HG03354 (cell line): ENCODE measurements around the gene PLXNB1.

Experiments
- ATAC-seq: cut with Tn5 transposase; IDR thresholded peaks from one replicate; pipeline ENCODE4 v1.9.1; 2021; ENCODE audit warnings: mild to moderate bottlenecking; ENCODE audit not compliant: unreplicated experiment, poor library complexity, severe bottlenecking

The PLXNB1 gene

GRCh38 chr3:48397767-48398681 lies 31.9 kb downstream of the PLXNB1 start:
- no peak for ATAC-seq

GRCh38 chr3:48395714-48396113 lies 34.2 kb downstream of the PLXNB1 start:
- no peak for ATAC-seq

DNA sequence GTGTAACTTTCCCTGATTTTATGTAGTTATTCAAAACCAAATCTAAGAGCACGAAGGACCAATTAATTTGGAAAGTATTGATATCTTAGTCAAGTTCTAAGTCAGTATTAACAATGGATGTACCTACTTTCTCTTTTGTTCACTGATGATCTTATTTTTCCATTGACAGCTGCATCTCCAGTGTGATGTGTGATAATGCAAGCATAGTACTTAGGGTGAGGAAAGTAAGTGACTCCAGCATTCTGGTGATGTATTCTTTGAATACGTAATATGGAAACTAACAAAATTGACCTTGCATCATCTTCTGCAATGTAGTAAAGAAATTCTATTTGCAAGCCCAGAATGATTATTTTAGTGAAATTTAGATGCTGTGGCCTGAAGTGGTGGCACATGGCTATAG lies 35.5 kb downstream of the PLXNB1 start:
- no peak for ATAC-seq

- ATAC-seq, result no peak
Measured at GRCh38 chr3:48388966-48389365, 40.9 kb downstream of the PLXNB1 start.

DNA sequence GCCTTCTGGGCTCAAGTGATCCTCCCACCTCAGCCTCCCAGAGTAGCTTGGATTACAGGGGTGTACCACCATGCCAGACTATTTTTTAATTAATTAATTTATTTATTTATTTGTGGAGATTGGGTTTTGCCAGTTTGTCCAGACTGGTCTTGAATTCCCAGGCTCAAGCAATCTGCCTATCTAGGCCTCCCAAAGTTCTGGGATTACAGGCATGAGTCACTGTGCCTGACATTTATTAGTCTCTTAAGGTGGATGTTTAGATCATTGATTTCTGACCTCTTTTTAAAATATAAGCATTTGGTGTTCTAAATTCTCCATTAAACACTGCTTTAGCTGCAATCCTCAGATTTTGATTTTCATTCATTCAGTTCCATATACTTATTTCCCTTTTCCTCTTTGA lies 42.3 kb downstream of the PLXNB1 start:
- no peak for ATAC-seq

DNA sequence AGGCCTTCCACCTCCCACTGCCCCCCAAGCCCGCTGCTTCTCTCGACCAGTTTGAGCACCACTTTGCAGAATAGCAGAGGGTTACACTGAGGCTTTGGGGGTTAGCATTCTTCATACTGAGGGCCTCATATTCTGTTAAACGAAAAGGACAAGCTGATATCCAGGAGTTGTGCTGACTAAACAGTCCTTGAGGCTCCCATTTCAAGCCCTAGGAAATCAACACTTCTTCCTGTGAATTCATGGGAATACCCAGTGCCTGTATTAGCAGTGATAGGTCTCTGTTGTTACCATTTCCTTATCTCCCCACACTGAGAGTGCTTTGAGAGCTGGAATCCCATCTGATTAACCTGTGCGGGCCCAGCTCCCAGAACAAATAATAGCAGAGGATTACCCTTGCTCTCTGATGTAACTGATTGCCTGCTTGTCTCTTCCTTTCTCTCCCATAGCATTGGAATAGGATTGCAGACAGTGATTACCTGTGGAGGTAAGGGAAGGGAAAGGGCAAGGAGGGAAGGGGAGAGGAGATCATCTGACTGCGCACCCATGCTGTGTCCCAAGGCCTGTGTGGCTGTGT lies 56.9 kb downstream of the PLXNB1 start:
- ATAC-seq, result no peak

GRCh38 chr3:48372377-48372770 lies 57.5 kb downstream of the PLXNB1 start:
- no peak for ATAC-seq

DNA sequence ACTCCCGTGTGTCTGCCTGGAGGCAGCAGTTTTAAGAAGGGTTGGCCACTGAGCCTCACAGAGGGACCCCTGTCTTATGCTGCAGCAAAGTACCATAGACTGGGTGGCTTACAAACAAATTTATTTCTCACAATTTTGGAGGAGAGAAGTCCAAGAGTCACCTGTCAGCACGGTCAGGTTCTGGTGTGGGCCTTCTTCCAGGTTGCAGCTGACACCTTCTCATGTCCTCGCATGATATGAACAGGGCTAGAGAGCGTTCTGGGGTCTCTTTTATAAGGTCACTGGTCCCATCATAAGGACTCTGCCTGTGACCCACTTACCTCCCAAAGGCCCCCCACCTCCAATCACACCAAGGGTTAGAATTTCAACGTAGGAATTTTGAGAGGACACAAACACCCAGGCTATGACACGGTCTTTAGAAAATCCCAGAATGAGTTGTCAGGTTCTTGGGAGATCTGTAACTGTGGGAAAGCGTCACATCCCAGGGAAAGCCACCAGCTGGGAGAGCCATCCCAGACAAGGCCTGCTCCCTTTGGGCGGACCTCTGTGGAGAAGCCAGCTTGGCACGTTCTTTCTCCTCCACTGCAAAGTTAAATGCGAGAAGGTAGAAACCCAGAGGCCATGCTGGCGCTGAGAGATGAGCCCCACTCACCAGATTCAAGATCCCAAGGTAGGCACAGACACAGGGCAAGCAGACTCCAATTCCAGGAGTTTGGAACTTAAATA lies 58.1 kb downstream of the PLXNB1 start, which contains the start of gene FBXW12:
FBXW12 (plus strand) TSS at position 569 of the 726 bp plus-strand sequence. CDS start 549 bp downstream, outside the sequence.
- ATAC-seq, result no peak

GRCh38 chr3:48370333-48370713 lies 59.6 kb downstream of the PLXNB1 start:
- ATAC-seq, result no peak

DNA sequence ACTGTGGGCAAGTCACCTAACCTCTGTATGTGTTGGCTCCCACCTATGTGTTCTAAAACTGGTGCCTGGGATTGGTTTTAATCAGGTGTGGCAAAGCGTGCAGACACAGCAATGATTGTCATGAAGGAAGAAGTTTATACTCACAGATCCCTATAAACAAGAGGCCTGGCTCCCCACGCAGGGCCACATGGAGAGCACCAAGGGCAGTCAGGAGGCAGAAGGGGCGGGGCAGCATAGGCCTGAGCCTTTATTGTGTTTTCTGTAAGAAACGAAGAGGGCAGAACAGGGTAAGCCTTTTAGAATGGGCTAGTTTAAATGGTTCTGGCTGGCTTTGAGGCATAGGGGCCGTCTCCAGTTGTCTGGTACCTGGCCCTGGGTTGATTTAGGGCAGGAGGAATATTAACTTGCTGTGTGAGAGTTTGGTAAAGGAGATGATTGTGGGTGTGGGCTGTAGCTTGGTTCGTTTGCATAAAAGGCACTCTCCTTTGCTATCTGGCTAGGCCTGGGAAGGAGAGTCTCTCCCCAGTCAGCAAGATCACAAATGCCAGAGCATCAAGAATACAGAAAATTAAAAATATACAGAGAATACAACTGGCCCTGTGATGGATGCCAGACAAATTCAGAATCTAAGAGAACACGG lies 60.1 kb downstream of the PLXNB1 start:
- no peak for ATAC-seq

DNA sequence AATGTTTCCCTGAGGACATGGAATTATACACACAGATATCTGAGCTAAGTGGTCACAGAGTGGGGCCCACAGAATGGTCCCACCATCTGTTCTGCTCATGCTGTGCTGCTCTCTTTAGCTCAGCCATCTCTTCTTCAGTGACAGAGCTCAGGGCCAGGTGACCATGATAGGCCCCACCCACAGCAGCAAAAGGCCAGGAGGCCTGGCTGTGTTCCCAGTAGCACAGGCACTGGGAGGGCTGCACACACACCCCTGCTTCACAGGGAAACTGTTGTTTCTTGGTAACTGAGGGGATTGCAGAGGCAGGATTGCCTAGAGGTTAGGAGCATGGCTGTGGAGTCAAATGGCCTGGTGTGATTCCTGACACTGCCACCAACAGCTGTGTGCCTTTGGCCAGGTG lies 62.7 kb downstream of the PLXNB1 start:
- ATAC-seq, result no peak

DNA sequence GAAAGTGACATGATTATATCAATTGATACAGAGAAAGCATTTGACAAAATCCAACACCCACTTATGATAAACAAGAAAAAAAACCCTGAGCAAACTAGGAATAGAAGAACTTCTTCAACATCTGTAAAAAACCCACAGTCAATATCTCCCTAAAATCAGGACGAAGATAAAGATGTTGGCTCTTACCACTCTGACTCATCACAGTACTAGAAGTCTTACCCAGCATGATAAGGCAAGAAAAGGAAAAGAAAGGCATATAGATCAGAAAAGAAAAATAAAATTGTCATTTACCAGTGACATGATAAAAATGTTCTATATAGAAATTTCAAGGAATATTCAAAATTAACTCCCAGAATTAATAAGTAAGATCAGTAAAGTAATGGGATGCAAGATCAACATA lies 65.0 kb downstream of the PLXNB1 start:
- no peak for ATAC-seq

DNA sequence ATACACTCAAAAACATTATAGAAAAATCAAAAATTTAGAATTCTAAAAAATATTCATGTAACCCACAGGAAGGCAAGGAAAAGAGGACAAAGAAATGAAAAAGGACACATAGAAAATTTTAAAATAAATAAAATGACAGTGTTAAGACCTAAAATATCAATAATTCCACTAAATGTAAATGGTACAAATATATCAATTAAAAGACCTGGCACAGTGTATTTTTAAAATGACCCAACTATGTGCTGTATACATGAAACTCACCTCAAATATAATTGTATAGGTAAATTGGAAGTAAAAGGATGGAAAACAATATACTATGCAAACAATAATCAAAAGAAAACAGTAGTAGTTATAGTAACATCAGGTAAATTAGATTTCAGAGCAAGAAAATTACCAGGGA lies 68.0 kb downstream of the PLXNB1 start:
- no peak for ATAC-seq

DNA sequence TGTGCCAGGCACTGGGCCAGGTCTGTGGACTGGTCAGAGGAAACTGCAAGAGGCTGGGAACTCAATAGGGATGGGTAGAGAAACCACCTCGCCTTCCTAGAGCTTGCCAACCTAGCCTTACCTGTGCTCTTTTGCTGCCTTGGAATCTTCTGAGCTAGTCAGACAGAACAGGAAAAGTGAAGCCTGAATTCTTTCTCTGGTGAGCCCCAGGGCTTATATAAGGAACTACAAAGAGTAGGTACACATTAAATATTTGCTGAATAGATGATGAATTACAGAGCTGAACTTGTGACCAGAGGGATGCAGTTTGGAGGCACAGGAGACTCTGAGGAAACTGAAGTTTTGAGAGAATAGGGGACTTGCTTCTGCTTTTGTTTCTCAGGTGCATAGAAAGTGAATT lies 73.5 kb downstream of the PLXNB1 start:
- no peak for ATAC-seq

DNA sequence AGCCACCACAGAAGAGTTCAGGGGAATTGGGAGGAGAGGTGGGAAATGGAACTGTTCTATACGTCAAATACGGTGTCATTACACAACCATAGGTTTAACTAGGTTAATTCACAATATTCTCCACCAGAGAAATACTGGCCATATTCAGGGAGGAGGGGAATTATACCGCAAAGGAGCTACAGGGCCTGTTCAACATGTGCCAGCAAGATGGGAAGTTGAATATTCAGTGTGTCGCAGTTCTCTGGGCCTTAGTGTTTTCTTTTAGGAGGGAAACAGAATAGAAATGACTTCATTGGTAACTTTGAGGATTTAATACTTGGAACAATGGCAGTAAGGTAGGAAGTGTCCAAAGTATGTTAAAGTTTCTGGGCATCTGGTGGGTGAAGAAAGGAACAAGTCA lies 75.9 kb downstream of the PLXNB1 start:
- no peak for ATAC-seq
